ENCODE results near the gene ASIC2.

ASIC2 gene

GRCh38 chr17:33328129-33328528, 35.0 kb upstream of the ASIC2 start:
- no peak overlapping the region for H3K4me3 ChIP-seq (ENCODE audit: low read depth, low read length)
- no peak for DNase-seq (ENCODE audit: low read depth, low spot score)
- CTCF ChIA-PET: no interaction called here
- POLR2A ChIA-PET: no interaction called here
- TF ChIP-seq CTCF (IDR thresholded peaks at IDR 0.05; ENCODE audit: insufficient read depth, low read length, missing control alignments): no peak

- H3K4me3 ChIP-seq (ENCODE audit: low read depth, low read length): no peak overlapping the region
- no peak for DNase-seq (ENCODE audit: low read depth, low spot score)
- TF ChIP-seq CTCF (IDR thresholded peaks at IDR 0.05; ENCODE audit: insufficient read depth, low read length, missing control alignments): no peak
- ChIA-PET CTCF (no interaction called here), POLR2A (no interaction called here)
Measured at GRCh38 chr17:33324736-33325135, 31.6 kb upstream of the ASIC2 start.

- no peak for DNase-seq (ENCODE audit: low read depth, low spot score)
- no peak overlapping the region for H3K4me3 ChIP-seq (ENCODE audit: low read depth, low read length)
- TF ChIP-seq CTCF (IDR thresholded peaks at IDR 0.05; ENCODE audit: insufficient read depth, low read length, missing control alignments): no peak
- ChIA-PET CTCF (interaction anchor here (1.3 kb wide), 1 partner anchor 10 kb away, joined by 4 read pairs; no protein-coding TSS in a partner anchor), POLR2A (no interaction called here)
Measured at GRCh38 chr17:33322063-33322462, 29.0 kb upstream of the ASIC2 start.

- no peak overlapping the region for H3K4me3 ChIP-seq (ENCODE audit: low read depth, low read length)
- TF ChIP-seq CTCF (IDR thresholded peaks at IDR 0.05; ENCODE audit: insufficient read depth, low read length, missing control alignments): no peak
- no peak for DNase-seq (ENCODE audit: low read depth, low spot score)
- POLR2A ChIA-PET: no interaction called here
- CTCF ChIA-PET: no interaction called here
Measured at GRCh38 chr17:33318241-33318640, 25.1 kb upstream of the ASIC2 start.

GRCh38 chr17:33316746-33317145, 23.7 kb upstream of the ASIC2 start:
- TF ChIP-seq CTCF (IDR thresholded peaks at IDR 0.05; ENCODE audit: insufficient read depth, low read length, missing control alignments): no peak
- ChIA-PET POLR2A (no interaction called here), CTCF (no interaction called here)
- H3K4me3 ChIP-seq (ENCODE audit: low read depth, low read length): no peak overlapping the region
- no peak for DNase-seq (ENCODE audit: low read depth, low spot score)

GRCh38 chr17:33310296-33310695, 17.2 kb upstream of the ASIC2 start:
- no peak for TF ChIP-seq CTCF (IDR thresholded peaks at IDR 0.05; ENCODE audit: insufficient read depth, low read length, missing control alignments)
- CTCF ChIA-PET: no interaction called here
- H3K4me3 ChIP-seq (ENCODE audit: low read depth, low read length): no peak overlapping the region
- DNase-seq (ENCODE audit: low read depth, low spot score): no peak
- POLR2A ChIA-PET: no interaction called here
